WERI-Rb-1 (cell line): Measurements from ENCODE around the gene CNTLN.

ENCODE experiments used
- DNase-seq: peaks from one replicate; pipeline ENCODE4 v3.0.0-alpha.2; 2020
- H3K27ac ChIP-seq: fragments of 250-450 bp; sonication (Bioruptor Pico); 2 replicates; pipeline ENCODE4 v1.5.1; 2020; ENCODE audit warnings: mild to moderate bottlenecking, moderate library complexity
- H3K27me3 ChIP-seq: fragments of 250-450 bp; sonication (Bioruptor Pico); 2 replicates; pipeline ENCODE4 v1.5.1; 2021; ENCODE audit warnings: mild to moderate bottlenecking, low read depth, moderate library complexity; ENCODE audit not compliant: insufficient read depth, severe bottlenecking
- H3K36me3 ChIP-seq: fragments of 250-450 bp; sonication (Bioruptor Pico); 2 replicates; pipeline ENCODE4 v1.5.1; 2020; ENCODE audit warnings: mild to moderate bottlenecking, moderate library complexity
- H3K4me3 ChIP-seq: 2 replicates; pipeline ENCODE4 v1.5.1; 2011; ENCODE audit warnings: low read depth, mild to moderate bottlenecking, control low read depth, low read length
- H3K9me3 ChIP-seq: fragments of 250-450 bp; sonication (Bioruptor Pico); 2 replicates; pipeline ENCODE4 v1.5.1; 2021; ENCODE audit warnings: mild to moderate bottlenecking, moderate library complexity; ENCODE audit not compliant: severe bottlenecking
- TF ChIP-seq, protein P1 (sequence below): IDR thresholded peaks from 2 replicates; pipeline ENCODE4 v1.5.1; 2011; ENCODE audit warnings: low read depth, mild to moderate bottlenecking, control low read depth, inconsistent platforms, low read length

CNTLN gene

GRCh38 chr9:17486396-17486795 lies 351.6 kb downstream of the CNTLN start:
- no peaks in the 10 kb centered on the region for H3K36me3 ChIP-seq
- H3K4me3 ChIP-seq: no peak overlapping the region
- TF ChIP-seq, protein P1, sequence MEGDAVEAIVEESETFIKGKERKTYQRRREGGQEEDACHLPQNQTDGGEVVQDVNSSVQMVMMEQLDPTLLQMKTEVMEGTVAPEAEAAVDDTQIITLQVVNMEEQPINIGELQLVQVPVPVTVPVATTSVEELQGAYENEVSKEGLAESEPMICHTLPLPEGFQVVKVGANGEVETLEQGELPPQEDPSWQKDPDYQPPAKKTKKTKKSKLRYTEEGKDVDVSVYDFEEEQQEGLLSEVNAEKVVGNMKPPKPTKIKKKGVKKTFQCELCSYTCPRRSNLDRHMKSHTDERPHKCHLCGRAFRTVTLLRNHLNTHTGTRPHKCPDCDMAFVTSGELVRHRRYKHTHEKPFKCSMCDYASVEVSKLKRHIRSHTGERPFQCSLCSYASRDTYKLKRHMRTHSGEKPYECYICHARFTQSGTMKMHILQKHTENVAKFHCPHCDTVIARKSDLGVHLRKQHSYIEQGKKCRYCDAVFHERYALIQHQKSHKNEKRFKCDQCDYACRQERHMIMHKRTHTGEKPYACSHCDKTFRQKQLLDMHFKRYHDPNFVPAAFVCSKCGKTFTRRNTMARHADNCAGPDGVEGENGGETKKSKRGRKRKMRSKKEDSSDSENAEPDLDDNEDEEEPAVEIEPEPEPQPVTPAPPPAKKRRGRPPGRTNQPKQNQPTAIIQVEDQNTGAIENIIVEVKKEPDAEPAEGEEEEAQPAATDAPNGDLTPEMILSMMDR: no peak
- H3K27ac ChIP-seq: no peak overlapping the region
- DNase-seq: no peak
- no peaks in the 10 kb centered on the region for H3K9me3 ChIP-seq
- H3K27me3 ChIP-seq: no peaks in the 10 kb centered on the region

DNA sequence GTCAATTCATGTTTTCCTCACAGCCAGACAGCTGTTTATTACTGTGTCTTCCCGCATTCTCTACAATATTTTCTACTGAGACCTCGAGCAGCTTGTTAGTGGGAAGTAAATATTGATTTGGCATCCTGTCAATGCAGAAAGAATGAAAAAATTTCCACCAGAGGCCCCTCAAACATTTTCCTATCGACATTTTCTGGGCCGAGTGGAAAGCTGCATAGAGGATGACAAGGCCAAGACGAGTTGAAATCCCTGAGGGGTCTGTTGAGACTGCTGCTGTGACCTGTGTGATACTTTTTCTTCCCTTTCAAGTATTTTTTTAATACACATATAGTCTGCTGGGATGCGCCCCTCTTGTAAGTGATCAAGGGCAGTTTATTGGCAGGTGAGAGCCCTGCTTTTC lies 352.6 kb downstream of the CNTLN start:
- Histone ChIP-seq H3K4me3 (no peak overlapping the region), H3K9me3 (no peaks in the 10 kb centered on the region), H3K27ac (no peak overlapping the region), H3K27me3 (no peaks in the 10 kb centered on the region), H3K36me3 (no peaks in the 10 kb centered on the region)
- DNase-seq: no peak
- TF ChIP-seq, protein P1: no peak

- Histone ChIP-seq H3K36me3 (no peaks in the 10 kb centered on the region), H3K4me3 (no peak overlapping the region), H3K9me3 (no peaks in the 10 kb centered on the region), H3K27me3 (no peaks in the 10 kb centered on the region), H3K27ac (no peak overlapping the region)
- TF ChIP-seq, protein P1: no peak
- DNase-seq: no peak
These were observed 353.8 kb downstream of the CNTLN start for GRCh38 chr9:17488662-17489061.

GRCh38 chr9:17490110-17490509 lies 355.3 kb downstream of the CNTLN start:
- no peak for DNase-seq
- TF ChIP-seq, protein P1: no peak
- no peaks in the 10 kb centered on the region for H3K36me3 ChIP-seq

GRCh38 chr9:17491780-17492179 lies 356.9 kb downstream of the CNTLN start:
- Histone ChIP-seq H3K27me3 (no peaks in the 10 kb centered on the region), H3K4me3 (no peak overlapping the region), H3K27ac (no peak overlapping the region), H3K9me3 (no peaks in the 10 kb centered on the region), H3K36me3 (no peaks in the 10 kb centered on the region)
- TF ChIP-seq, protein P1: no peak
- no peak for DNase-seq

More at GRCh38 chr9:17490110-17490509, 355.3 kb downstream of the CNTLN start:
- H3K4me3 ChIP-seq: no peak overlapping the region
- H3K9me3 ChIP-seq: no peaks in the 10 kb centered on the region
- H3K27me3 ChIP-seq: no peaks in the 10 kb centered on the region
- H3K27ac ChIP-seq: no peak overlapping the region

GRCh38 chr9:17503196-17503595 lies 368.4 kb downstream of the CNTLN start:
- Histone ChIP-seq H3K36me3 (no peaks in the 10 kb centered on the region), H3K9me3 (no peaks in the 10 kb centered on the region), H3K27me3 (no peaks in the 10 kb centered on the region), H3K4me3 (no peak overlapping the region), H3K27ac (no peak overlapping the region)
- TF ChIP-seq, protein P1: no peak
- no peak for DNase-seq
